Immature natural killer cell (primary cell): ENCODE data around the gene JUND. TPM values are rescaled to one million over a fixed set of nuclear protein-coding genes. Genes with fewer than 3 reads are reported as not detected.
"Not testable (repeated sequence)": the region's sequence is repeated elsewhere in the genome, so short reads cannot be mapped to it uniquely, and the experiment has no call there.

Source experiments
- DNase-seq, 3 donors: peaks; one replicate each; pipeline ENCODE4 v3.0.0; 2022; ENCODE audit warnings: mixed read lengths in 1 of 3
- H3K27ac Mint-ChIP-seq, 6 donors: one replicate each; pipeline ENCODE4 v1.8.0; 2020; ENCODE audit warnings: mixed read lengths in 6 of 6, mild to moderate bottlenecking in 5 of 6, inconsistent platforms in 4 of 6, moderate library complexity in 3 of 6
- H3K27me3 Mint-ChIP-seq, 3 donors: one replicate each; pipeline ENCODE4 v1.8.0; 2020 to 2021; ENCODE audit warnings: low read depth in 3 of 3, mild to moderate bottlenecking in 3 of 3, mixed read lengths in 3 of 3, moderate library complexity in 3 of 3, inconsistent platforms in 1 of 3
- H3K36me3 Mint-ChIP-seq, 3 donors: one replicate each; pipeline ENCODE4 v1.8.0; 2020; ENCODE audit warnings: mixed read lengths in 3 of 3, inconsistent platforms in 2 of 3, mild to moderate bottlenecking in 2 of 3
- H3K4me1 Mint-ChIP-seq, 2 donors: one replicate each; pipeline ENCODE4 v1.8.0; 2020; ENCODE audit warnings: inconsistent platforms in 2 of 2, mild to moderate bottlenecking in 2 of 2, mixed read lengths in 2 of 2, moderate library complexity in 1 of 2
- H3K4me3 Mint-ChIP-seq, 5 donors: one replicate each; pipeline ENCODE4 v1.8.0; 2020; ENCODE audit warnings: mild to moderate bottlenecking in 5 of 5, mixed read lengths in 5 of 5, inconsistent platforms in 3 of 5, moderate library complexity in 3 of 5
- H3K9me3 Mint-ChIP-seq, 6 donors: one replicate each; pipeline ENCODE4 v1.8.0; 2020; ENCODE audit warnings: mild to moderate bottlenecking in 6 of 6, mixed read lengths in 6 of 6, inconsistent platforms in 4 of 6, moderate library complexity in 3 of 6
- polyA plus RNA-seq, 3 donors: library from polyadenylated mRNA; unstranded; fragments of 300-500 nt; fragmentation: Illumina TruSeq; gene quantifications; one replicate each; pipeline ENCODE4 v1.2.3, GENCODE V29; 2021

The JUND gene
- 10 to 100 TPM; 15.0 to 71.8 (median 54.7) TPM for polyA plus RNA-seq

DNA sequence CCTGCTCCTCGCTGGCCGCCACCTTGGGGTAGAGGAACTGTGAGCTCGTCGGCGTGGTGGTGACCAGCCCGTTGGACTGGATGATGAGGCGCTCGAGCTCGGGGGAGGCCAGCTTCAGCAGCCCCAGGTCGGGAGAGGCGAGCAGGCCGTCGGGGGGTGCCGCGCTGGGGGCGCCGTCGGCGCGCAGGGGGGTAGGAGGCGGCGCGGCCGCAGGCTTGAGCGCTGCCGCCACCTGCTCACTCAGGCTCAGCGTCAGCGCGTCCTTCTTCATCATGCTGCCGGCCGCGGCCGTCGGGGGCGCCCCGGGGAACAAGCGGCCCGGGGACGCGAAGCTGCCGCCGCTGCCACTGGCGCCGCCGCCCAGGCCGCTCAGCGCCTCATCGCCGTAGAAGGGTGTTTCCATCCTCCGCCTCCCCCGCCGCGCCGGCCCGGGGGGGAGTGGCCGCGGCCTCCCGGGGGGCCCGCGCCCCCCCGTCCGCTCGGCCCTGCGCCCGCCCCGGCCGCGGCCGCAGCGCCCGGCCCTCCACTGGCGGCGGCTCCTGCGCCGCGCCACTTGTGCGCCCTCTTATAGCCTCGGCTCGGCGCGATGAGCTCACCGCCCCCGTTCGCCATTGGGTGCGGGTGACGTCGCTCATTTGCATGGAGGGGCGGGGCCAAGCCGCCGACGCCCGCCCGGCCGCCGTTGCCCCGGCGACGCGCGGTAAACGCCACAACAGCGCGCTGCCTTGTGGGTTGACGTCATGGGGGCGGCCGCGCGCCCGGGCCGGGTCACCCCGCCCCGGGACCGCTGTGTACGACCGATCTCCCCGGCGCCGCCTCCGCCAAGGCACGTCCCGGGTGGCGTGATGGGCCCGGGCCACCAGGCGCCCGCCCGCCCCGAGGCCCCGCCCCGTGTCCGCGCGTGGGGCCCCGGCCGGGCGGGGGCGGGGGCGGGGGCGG is at the start of gene JUND:
TSS of gene JUND (minus strand) at position 541 of the 939 bp plus-strand sequence. CDS start at position 403, 138 bp downstream.
- peaks cover 45 to 55% of the 10 kb centered on the region in 2 donors for H3K4me1 Mint-ChIP-seq
- H3K9me3 Mint-ChIP-seq, result peaks cover 0 to 2% (median 0%) of the 10 kb centered on the region in 6 donors
- peak within 1 kb of the TSS; percentile 93 to 100 (median 97) for H3K27ac Mint-ChIP-seq
- H3K27me3 Mint-ChIP-seq, result peaks cover 52 to 62% (median 57%) of the 10 kb centered on the region in 3 donors
- peaks cover 0 to 6% (median 4%) of the 10 kb centered on the region in 3 donors for H3K36me3 Mint-ChIP-seq
- H3K4me3 Mint-ChIP-seq, result peak within 1 kb of the TSS; percentile 91 to 99 (median 95)
- DNase-seq, result peak; percentile 99

- H3K27ac Mint-ChIP-seq, result no peak overlapping the region
- peaks cover 2 to 3% (median 2%) of the 10 kb centered on the region in 3 donors for H3K27me3 Mint-ChIP-seq
- no peaks in the 10 kb centered on the region for H3K36me3 Mint-ChIP-seq
- no peak for DNase-seq
- peaks cover 9 to 11% of the 10 kb centered on the region in 2 donors for H3K4me1 Mint-ChIP-seq
- no peaks in the 10 kb centered on the region for H3K9me3 Mint-ChIP-seq
- no peak overlapping the region for H3K4me3 Mint-ChIP-seq
These were observed 49.4 kb upstream of the JUND start for GRCh38 chr19:18330868-18331267.

DNA sequence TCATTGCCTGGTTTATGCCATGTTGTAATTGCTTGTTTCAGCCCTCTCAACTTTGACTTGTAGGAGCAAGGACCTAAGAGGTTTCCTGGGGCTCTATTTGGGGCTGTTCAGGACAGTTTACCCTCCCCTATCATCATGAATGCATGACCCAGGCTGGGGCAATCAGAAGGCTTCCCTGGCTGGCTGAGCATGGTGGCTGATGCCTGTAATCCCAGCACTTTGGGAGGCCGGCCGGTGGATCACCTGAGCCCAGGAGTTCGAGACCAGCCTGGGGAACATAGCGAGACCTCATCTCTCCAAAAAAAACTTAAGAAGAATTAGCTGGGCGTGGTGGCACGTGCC is 47.6 kb upstream of the JUND start:
- peak overlapping the region in 3 of 6 donors; percentile 15 to 34 (median 22) for H3K27ac Mint-ChIP-seq

GRCh38 chr19:18328340-18329034 is 47.1 kb upstream of the JUND start:
- H3K4me3 Mint-ChIP-seq, result peak overlapping the region; percentile 39 to 71 (median 66)
- no peaks in the 10 kb centered on the region for H3K9me3 Mint-ChIP-seq
- H3K4me1 Mint-ChIP-seq, result peaks cover 15 to 18% of the 10 kb centered on the region in 2 donors
- peaks cover 2 to 3% (median 2%) of the 10 kb centered on the region in 3 donors for H3K27me3 Mint-ChIP-seq
- peak overlapping the region; percentile 15 to 83 (median 34) for H3K27ac Mint-ChIP-seq
- no peaks in the 10 kb centered on the region for H3K36me3 Mint-ChIP-seq
- DNase-seq, result peak; percentile 87 to 90 (median 87)

More for the DNA sequence above, 47.6 kb upstream of the JUND start:
- peaks cover 10 to 13% of the 10 kb centered on the region in 2 donors for H3K4me1 Mint-ChIP-seq
- peak overlapping the region in 3 of 5 donors; percentile 57 to 71 (median 69) for H3K4me3 Mint-ChIP-seq
- no peaks in the 10 kb centered on the region for H3K36me3 Mint-ChIP-seq
- H3K27me3 Mint-ChIP-seq, result peaks cover 2 to 3% (median 2%) of the 10 kb centered on the region in 3 donors
- no peak for DNase-seq
- no peaks in the 10 kb centered on the region for H3K9me3 Mint-ChIP-seq

DNA sequence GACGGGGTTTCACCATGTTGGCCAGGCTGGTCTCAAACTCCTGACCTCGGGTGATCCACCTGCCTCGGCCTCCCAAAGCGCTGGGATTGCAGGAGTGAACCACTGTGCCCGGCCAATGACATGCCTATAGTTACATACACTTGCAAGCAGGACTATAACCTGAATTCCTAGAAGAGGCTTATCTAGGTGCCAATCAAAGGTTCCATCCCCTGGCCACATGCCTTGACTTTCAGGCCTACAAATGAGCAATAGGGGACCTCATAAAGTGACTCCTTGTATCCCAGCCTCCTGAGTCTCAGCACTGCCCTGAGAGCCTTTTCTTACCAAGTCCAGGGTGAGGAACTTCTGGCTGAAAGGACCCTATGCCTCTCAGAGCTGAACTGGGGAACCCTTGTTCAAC is 45.4 kb upstream of the JUND start:
- no peak overlapping the region for H3K27ac Mint-ChIP-seq
- DNase-seq, result no peak
- H3K4me3 Mint-ChIP-seq, result no peak overlapping the region
- no peaks in the 10 kb centered on the region for H3K36me3 Mint-ChIP-seq
- peaks cover 28 to 33% of the 10 kb centered on the region in 2 donors for H3K4me1 Mint-ChIP-seq
- no peaks in the 10 kb centered on the region for H3K9me3 Mint-ChIP-seq
- H3K27me3 Mint-ChIP-seq, result peaks cover 2 to 11% (median 3%) of the 10 kb centered on the region in 3 donors

GRCh38 chr19:18324373-18324731 is 42.9 kb upstream of the JUND start:
- H3K9me3 Mint-ChIP-seq, H3K36me3 Mint-ChIP-seq, DNase-seq: not testable (repeated sequence)
- peaks cover 50 to 57% of the 10 kb centered on the region in 2 donors for H3K4me1 Mint-ChIP-seq
- H3K4me3 Mint-ChIP-seq, result peak overlapping the region in 2 of 5 donors; percentile 85 to 86
- H3K27ac Mint-ChIP-seq, result peak overlapping the region in 4 of 6 donors; percentile 22 to 99 (median 96)
- peaks cover 2 to 11% (median 3%) of the 10 kb centered on the region in 3 donors for H3K27me3 Mint-ChIP-seq

DNA sequence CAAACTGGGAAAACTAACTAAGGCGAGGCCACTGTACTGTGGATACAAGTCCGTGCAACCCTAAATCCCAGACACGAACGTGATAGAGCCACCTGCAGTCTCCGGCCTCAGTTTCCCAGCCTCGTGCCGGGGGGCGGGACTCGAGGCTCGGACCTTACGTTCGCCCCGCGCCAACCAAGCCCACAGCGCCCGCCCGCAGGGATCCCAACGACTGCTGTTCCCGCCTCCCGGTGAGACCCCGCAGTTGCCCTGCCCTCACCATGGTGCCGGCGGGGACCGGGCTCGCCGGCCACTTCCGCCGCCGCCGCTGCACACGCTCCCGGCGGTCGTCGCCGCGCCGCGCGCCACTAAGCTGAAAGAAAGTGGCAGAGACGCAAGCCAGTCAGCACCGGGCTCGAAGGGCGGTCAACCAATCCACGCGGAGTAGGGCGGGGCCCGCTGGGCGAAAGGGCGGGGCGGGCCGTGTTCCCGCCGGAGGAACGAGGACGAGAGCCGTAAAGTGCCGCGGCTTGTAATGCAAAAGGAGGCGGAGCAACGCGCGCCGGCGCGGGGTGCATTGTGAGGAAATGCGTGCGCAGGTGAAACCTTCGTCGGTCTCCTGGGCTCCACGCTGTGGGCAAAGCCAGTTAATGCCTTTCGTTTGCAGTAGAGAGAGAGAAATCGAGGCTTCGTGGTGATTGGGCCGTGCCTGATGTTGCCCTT is 41.5 kb upstream of the JUND start, which contains the start of gene LSM4:
TSS of gene LSM4 (minus strand) at position 318 of the 702 bp plus-strand sequence. CDS start at position 262, 56 bp downstream.
- H3K4me1 Mint-ChIP-seq, result peaks cover 53 to 58% of the 10 kb centered on the region in 2 donors
- H3K9me3 Mint-ChIP-seq, result no peaks in the 10 kb centered on the region
- peaks cover 0 to 9% (median 0%) of the 10 kb centered on the region in 3 donors for H3K27me3 Mint-ChIP-seq
- peak within 1 kb of the TSS; percentile 85 to 92 (median 89) for H3K4me3 Mint-ChIP-seq
- peak; percentile 99 for DNase-seq
- no peaks in the 10 kb centered on the region for H3K36me3 Mint-ChIP-seq
- H3K27ac Mint-ChIP-seq, result peak within 1 kb of the TSS; percentile 96 to 99 (median 98)

DNA sequence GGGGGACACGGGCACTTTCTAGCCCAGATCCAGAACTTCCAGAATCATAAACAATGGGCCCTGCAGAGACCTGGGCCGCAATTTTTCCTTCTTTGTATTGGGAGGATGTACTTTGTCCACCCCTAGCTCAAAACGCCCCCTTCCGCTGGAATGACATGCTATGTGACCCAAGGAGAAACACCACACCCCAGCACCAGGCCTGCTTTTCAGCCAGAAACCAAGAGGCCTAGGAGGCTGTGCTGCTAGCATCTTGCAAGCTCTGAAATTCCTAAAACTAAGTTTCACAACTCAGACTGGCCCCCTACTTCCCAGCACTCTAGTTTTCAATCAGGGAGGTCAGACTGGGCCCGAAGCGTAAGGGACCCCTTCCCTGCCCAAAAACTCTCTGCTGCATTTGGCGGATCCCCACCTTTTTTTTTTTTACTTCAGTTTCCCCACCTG is 40.9 kb upstream of the JUND start:
- peak in 2 of 3 donors; percentile 20 for DNase-seq
- Mint-ChIP-seq H3K36me3 (no peaks in the 10 kb centered on the region), H3K9me3 (no peaks in the 10 kb centered on the region), H3K27ac (peak overlapping the region; percentile 88 to 99 (median 96)), H3K27me3 (peaks cover 0 to 9% (median 0%) of the 10 kb centered on the region in 3 donors), H3K4me1 (peaks cover 58 to 63% of the 10 kb centered on the region in 2 donors), H3K4me3 (peak overlapping the region; percentile 85 to 92 (median 89))

DNA sequence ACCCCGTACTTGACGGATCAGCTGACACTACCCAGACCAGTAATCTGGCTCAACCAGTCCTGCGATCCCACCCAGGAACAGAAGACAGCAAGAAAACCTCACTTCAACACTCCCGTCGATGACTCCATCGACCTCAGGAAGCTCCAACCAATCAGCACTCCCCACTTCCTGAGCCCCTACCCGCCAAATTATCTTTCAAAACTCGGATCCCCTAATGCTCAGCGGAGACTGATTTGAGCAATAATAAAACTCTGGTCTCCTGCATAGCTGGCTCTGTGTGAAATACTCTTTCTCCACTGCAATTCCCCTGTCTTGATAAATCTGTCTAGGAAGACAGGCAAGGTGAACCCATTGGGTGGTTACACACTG is 40.3 kb upstream of the JUND start:
- H3K9me3 Mint-ChIP-seq, result no peaks in the 10 kb centered on the region
- peaks cover 58 to 64% of the 10 kb centered on the region in 2 donors for H3K4me1 Mint-ChIP-seq
- H3K27ac Mint-ChIP-seq, result peak overlapping the region; percentile 88 to 99 (median 96)
- H3K36me3 Mint-ChIP-seq, result no peaks in the 10 kb centered on the region
- peak overlapping the region; percentile 85 to 92 (median 89) for H3K4me3 Mint-ChIP-seq
- H3K27me3 Mint-ChIP-seq, result peaks cover 0 to 9% (median 0%) of the 10 kb centered on the region in 3 donors
- peak in 2 of 3 donors; percentile 20 to 22 for DNase-seq

DNA sequence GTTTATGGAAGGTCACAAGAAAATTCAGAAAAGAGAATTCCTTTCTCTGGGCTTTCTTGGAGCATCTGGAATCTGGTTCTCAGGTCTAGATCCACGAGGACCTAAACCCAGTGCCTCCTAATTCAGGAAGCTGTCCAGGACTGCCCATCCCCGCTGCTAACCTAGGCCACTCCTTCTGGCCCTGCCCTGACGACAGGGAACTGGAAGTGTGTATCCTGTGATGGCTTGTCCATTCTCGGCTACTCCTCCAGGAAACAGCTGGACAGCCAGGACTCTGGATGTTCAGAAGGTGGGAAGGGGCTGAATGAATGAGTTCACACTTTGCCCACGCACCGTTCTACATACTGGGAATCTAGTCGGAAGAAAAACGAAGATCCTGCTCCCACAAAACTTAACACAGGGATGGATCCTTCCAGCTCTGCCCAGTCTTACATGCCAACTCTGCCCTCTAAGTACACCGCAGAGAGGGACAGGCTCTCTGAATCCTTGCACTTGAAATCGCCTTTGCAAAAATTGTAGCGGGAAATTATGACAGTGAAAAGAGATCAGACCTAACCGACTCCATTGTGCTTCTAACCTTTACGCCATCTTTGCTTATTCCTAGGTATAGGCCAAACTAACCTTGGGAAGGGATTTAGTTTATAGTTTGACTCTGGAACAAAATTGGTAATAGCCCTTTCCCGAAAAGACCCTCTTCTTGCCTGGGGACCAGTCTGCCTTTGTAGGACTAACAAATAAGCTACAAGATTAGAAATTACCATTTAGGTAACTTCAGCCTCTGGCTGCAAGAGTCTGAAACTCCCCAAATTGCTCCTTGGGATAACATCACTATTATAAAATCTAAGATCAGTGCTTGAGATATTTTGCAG is 39.7 kb upstream of the JUND start:
- DNase-seq, result no peak
- Mint-ChIP-seq H3K9me3 (no peaks in the 10 kb centered on the region), H3K27ac (peak overlapping the region; percentile 88 to 99 (median 96)), H3K36me3 (no peaks in the 10 kb centered on the region), H3K27me3 (peaks cover 0 to 9% (median 0%) of the 10 kb centered on the region in 3 donors), H3K4me3 (peak overlapping the region; percentile 85 to 92 (median 89)), H3K4me1 (peaks cover 60 to 70% of the 10 kb centered on the region in 2 donors)

GRCh38 chr19:18319591-18320135 is 38.2 kb upstream of the JUND start:
- Mint-ChIP-seq H3K9me3 (no peaks in the 10 kb centered on the region), H3K36me3 (no peaks in the 10 kb centered on the region), H3K27me3 (peaks cover 0 to 9% (median 0%) of the 10 kb centered on the region in 3 donors), H3K4me3 (peak overlapping the region in 4 of 5 donors; percentile 56 to 61 (median 60)), H3K27ac (peak overlapping the region; percentile 72 to 99 (median 86)), H3K4me1 (peaks cover 64 to 78% of the 10 kb centered on the region in 2 donors)
- no peak for DNase-seq
